GM21367 (cell line): ENCODE results near the gene SLC16A14.

Experiments
- ATAC-seq: cut with Tn5 transposase; IDR thresholded peaks from one replicate; pipeline ENCODE4 v1.9.1; 2021; ENCODE audit not compliant: unreplicated experiment

Gene SLC16A14

DNA sequence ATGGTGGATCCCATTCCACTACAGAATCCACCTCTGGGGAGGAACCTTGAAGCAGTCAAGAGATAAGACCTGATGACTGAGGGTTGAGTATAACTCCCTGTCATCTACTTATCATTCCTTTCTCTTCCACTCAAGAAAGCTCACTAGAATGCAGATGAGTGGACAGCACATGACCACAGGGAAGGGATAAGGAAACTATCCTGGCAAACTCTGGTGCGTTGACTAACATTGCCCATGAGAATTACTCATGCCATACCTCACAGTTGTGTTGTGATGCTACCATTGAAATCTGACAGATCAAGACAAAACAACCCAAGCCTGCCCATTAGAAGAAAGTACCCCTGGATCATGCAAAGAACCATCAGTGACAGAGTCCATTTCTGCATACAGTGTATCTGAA is 26.5 kb downstream of the SLC16A14 start:
- no peak for ATAC-seq

DNA sequence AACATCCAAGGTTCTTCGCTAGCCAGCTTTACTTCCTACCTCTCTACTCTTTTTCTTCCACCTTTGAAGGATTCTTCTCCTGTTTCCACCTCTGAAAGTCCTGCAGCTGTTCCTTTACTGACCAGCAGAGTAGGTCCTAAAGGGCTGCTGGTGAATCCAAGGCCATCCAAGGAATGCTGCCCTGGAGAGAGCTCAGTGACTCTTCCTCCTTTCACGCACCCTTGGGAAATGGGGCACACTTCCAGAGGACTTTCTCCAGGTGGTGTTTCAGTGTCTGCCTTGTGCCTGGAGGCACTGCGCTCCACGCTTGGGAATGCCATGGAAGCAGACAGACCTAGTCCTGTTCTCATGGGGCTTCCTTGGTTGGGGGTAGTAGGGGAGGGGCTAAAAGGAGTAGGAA is 45.4 kb downstream of the SLC16A14 start:
- no peak for ATAC-seq

DNA sequence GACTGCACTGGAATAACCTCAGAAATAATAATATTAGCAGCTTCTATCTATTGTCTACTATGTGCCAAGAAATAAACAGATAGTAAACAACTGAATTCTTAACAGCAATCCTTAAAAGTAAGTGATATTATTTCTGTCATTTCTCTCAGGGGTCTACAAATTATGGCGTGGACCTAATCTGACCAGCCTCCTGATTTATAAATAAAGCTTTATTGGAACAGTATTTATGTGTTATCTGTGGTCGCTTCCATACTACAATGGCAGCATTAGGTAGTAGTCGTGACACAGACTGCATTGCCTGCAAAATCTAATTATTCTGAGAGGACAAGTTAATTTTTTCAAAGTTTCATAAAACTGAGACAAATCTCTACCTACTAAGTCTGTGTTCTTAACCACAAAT is 49.0 kb downstream of the SLC16A14 start:
- ATAC-seq: no peak

DNA sequence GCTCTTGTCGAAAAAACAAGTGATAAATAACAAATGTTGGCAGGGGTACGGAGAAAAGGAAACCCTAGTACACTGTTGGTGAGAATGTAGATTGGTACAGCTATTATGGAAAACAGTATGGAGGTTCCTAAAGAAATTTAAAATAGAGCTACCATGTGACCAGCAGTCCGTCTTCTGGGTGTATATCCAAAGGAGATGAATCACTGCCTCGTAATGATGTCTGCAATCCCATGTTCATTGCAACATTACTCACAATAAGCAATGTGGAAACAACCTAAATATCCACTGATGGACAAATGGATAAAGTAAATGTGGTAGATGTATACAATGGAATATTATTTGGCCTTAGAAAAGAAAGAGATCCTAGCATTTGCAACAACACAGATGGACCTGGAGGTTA is 50.6 kb downstream of the SLC16A14 start:
- no peak for ATAC-seq

DNA sequence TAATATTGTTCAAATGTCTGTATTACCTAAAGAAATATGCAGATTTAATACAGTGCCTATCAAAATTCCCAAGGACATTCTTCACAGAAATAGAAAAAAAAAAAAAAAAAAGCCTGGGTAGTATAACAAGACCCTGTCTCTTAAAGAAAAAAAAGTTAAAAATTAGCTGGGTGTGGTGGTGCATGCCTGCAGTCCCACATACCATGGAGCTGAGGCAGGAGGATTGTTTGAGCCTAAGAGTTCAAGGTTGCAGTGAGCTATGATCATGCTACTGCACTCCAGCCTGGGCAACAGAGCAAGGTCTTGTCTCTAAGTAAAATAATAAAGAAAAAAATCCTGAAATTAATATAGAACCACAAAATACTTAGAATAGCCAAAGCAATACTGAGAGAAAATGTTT is 51.9 kb downstream of the SLC16A14 start:
- ATAC-seq: no peak

DNA sequence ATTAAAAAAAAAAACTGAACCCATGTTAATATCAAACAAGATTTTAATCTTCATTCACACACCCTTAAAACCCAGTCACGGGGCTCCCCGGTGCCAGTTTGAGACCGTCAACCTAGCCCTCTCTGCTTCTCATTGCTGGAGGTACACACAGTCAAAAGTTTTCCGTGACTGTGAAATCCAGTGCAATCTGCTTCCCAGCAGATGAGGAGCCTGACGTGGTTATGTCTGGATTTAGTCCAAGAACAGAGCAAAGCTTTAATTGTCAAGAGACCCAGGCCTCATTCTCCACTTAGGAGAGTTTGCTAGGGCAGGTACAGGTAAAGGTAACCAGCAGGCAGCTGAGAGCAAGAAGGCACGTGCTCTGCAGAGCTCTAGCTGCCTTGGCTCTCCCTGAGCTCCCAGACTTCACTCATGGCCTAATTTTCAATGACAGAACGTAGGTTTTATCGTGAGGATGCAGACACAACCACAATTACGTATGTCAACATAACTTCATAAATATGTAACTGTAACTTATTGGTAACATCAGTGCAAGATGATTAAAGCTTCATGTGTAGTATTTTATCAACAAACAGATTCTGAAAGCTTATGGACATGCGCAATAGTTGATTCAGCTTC is 56.3 kb downstream of the SLC16A14 start:
- no peak for ATAC-seq

DNA sequence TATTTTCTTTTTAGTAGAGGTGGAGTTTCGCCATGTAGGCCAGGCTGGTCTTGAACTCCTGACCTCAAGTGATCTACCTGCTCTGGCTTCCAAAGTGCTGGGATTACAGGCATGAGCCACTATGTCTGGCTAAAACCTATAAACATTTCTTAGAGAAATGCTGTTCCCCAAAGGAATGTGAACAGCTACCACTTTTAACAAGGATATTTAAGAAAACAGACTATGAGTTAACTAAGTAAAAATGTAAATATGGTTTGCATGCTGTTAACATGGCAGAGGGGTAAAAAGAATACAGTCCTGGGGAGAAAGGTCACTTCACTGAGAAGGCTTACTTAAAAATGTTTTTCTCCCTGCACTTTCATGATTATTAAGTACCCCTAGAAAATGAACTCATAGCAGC is 57.1 kb downstream of the SLC16A14 start:
- no peak for ATAC-seq

DNA sequence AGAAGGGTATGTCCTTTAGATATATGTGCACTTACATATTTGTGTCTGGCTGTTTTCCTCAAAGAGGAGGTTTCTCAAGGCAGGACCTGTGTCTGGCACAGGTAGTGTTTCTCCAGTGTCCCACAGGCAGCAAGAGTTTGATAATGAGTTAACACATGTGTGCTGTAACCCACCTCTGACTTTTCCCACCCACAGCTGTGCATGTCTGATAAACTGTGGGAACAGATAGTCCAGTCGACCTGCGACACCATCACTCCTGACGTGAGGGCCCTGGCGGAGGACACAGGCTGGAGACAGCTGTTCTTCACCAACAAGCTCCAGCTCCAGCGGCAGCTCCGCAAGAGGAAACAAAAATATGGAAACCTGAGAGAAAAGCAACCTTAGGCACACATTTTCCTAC is 58.2 kb downstream of the SLC16A14 start:
- no peak for ATAC-seq

DNA sequence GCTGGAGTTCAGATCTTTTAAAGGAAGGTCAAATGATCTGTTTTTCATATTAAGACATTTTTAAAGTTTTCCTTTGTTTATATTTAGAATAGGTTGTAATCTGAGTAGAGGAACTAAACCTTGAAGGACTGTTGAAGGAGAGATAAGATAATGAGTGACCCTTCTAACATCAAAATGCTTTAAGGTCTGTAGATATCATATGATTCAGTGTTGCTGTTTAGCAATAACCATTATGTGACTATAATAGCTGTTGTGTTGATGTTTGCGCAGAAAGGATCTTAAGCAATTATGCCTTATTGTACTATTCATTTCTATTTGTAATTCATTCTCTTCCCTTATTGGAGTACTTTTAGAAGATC is 60.0 kb downstream of the SLC16A14 start:
- ATAC-seq: no peak

DNA sequence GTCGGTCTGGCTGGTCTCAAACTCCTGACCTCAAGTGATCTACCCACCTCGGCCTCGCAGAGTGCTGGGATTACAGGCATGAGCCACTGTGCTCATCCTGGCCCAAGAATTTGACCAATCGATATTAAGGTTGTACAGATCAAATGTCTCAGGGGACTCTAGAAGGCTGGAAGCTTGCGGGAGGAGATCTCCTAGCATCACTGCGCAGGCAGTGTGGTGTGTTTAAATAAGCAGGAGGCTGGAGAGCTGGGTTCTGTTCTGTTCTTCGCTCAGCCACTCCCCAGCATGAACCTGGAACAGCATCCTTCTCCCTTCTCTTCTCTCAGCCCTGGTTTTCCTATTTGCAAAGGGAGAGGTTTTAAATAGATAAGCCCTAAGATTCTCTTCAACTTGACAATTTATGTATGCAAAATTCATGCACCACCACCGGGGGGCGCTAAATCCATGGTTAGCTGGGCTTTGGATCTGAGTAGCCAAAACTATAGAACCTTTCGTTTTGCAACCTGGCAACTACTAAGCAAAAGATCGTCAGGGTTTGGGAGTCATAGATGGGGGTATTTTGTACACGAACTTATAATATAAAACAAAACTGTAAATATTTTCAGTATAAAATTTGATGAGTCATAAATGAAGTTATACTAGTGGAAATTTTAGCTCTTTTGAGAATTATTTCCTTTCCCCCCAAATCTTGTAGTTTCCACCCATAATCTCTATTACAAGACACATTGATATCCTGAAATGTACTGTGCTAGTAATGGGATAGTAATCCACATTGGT is 60.6 kb downstream of the SLC16A14 start:
- no peak for ATAC-seq

DNA sequence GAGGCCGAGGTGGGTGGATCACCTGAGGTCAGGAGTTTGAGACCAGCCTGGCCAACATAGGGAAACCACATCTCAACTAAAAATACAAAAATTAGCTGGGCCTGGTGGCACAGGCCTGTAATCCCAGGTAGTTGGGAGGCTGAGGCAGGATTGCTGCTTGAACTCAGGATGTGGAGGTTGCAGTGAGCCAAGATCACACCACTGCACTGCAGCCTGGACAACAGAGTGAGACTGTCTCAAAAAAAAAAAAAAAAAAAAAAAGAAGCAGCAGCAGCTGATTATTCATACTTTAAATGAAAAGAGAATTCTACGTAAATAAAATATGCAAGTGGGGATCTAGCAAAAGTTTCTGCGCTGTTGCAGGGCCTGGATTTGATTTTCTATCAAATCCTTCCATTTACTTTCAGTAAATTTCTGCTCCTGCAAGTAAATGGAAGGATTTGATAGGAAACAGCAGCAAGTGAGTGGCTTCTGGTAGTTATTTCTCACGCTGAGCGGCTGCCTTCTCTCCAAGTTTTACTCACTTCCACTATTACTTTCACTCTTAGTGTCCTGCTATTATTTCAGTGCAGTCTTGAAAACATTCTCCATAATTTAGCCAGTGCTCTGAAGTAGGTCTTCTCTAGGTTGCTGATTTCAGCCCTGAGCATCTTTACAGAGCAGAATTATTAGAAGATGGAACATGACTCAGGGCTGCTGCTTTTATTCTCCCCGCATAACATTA is 68.4 kb downstream of the SLC16A14 start:
- ATAC-seq: peak; percentile 92

DNA sequence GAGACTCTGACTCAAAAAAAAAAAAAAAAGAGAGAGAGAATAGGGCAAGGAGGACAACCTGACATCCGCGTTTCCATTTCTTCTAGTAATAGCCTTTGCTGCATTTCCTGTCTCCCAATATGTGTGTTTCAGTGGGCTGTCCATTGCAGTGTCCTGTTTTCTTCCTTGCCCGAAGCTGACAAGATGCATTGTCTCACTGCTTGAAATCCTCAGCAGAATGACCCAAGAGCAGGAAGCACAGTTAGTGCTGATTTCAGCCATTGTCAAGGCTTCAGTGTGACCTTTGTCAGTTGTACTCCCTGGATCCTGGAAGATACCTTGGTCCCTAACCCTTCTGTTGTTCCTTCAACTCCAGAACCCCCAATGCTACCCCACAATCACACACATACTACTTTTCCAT is 71.2 kb downstream of the SLC16A14 start:
- no peak for ATAC-seq

DNA sequence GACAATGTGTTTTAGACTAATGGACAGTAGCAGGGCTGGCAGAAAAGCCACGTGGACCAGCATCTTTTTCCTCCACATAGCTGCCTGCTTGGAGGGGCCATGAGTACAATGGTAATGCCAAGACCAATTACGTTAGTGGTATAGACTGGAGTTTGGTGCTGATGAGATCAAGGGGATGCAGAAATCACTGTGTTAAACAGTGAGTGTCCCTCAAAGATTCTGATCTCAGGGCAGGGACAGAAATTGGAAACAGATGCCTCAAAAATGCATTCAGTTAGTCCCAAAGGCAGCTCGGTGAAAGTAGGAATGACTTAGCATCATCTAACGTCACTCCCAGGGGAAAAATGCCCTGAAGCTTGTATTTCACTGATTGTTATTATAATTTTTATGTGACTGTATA is 72.4 kb downstream of the SLC16A14 start:
- no peak for ATAC-seq

DNA sequence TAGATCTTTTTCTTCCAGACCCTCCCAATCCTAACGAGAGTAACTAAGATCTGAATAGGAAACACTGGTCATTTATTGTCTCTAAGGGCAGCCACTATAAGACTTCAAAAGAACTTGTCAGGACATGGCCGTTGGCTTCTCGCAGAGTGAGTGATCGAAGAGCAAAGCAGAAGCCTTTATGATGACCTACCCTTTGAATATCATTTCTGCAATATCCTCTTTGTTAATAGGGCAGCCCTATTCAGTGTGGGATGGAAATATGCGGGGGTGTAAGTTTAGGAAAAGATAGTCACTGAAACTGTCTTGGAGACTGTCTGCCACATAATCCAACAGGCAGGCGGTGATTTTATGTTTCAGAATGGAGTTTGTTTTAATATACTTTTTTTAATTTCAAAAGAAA is 75.5 kb downstream of the SLC16A14 start:
- no peak for ATAC-seq
